NCI-H69 (cell line): Measurements from ENCODE around the gene RXFP4.
"Not testable (repeated sequence)": the region's sequence is repeated elsewhere in the genome, so short reads cannot be mapped to it uniquely, and the experiment has no call there.

ENCODE experiments used
- DNase-seq: peaks from one replicate; lab custom pipeline; 2025; lab: John Stamatoyannopoulos, UW

RXFP4 gene

GRCh38 chr1:155940993-155941844 lies at the start of gene RXFP4:
TSS of gene RXFP4 (plus strand) at chr1:155941638. CDS start at chr1:155941710, 72 bp downstream.
- DNase-seq = peak; percentile 66

GRCh38 chr1:155892796-155893195 lies 48.6 kb upstream of the RXFP4 start:
- DNase-seq = no peak

DNA sequence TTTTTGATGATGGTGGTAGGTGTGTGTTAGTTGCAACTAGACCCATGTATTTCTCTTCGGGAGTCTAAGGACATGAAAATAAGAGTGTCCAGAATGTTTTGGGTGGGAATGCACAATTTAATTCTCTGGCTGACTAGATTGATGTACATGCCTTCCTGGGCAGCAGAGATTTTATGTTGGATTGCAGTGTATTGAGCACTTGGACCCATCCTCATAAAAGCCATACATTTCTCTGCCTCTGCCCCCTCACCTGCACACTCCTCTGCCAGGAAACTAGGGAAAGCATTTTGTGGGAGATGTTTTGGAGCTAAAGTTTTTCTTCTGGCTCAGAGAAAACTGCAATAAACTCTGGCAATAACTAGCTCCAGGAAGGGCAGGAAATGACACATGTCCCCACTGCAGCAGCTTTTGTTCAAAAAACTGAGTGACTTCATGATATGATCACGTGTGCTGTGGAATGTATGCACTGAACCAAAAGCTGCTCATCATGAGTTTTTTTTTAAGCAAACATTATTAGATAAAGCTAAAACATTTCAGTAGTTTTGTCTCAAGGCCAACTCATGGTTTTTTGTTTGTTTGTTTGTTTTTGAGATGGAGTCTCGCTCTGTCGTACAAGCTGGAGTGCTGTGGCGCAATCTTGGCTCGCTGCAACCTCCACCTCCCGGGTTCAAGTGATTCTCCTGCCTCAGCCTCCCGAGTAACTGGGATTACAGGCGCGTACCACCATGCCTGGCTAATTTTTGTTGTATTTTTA lies 47.9 kb upstream of the RXFP4 start:
- DNase-seq = no peak

GRCh38 chr1:155895617-155896016 lies 45.8 kb upstream of the RXFP4 start:
- not testable (repeated sequence) for DNase-seq

- DNase-seq = not testable (repeated sequence)
These were observed 45.0 kb upstream of the RXFP4 start for GRCh38 chr1:155896476-155896875.

- DNase-seq = no peak
These were observed 43.7 kb upstream of the RXFP4 start for GRCh38 chr1:155897746-155898145.

DNA sequence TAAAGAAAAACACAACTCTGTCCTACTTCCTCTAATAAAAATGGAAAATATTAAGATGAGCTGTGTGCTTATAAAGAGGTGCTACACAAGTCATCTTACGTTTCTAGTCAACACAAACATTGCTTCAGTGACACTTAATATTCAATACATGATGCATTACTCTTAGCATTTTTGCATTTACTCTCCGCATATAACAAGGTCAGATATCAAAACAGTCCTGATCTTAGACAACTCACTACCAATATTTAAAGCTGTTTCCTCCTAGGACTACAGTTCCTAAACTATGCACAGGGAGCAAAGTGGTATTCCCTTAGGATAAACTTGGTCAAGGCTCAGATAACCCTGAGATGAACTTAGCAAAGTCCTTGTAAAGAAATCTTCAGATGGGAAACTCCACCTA lies 42.5 kb upstream of the RXFP4 start:
- DNase-seq = no peak

- no peak for DNase-seq
These were observed 41.8 kb upstream of the RXFP4 start for GRCh38 chr1:155899683-155900082.

DNA sequence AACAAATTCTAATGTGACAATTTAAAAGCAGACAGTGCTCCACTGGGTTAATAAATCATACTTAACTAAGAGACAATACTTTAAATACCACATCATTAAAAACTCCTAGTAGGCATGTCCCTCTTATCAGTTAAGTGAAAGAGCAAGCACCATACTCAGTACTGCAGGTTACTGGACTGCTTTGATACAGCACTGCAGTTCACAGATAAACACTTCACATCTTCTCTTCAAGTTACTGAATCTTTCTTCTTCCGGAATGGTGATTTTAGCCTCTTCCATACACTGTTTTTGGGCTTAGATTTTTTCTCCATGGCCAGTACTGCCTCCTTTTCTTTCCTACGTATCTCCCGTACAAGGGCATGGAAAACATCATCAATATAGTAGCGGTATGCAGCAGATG lies 41.3 kb upstream of the RXFP4 start:
- DNase-seq = no peak

GRCh38 chr1:155904261-155904660 lies 37.2 kb upstream of the RXFP4 start:
- no peak for DNase-seq

- no peak for DNase-seq
These were observed 31.5 kb upstream of the RXFP4 start for GRCh38 chr1:155909894-155910293.

DNA sequence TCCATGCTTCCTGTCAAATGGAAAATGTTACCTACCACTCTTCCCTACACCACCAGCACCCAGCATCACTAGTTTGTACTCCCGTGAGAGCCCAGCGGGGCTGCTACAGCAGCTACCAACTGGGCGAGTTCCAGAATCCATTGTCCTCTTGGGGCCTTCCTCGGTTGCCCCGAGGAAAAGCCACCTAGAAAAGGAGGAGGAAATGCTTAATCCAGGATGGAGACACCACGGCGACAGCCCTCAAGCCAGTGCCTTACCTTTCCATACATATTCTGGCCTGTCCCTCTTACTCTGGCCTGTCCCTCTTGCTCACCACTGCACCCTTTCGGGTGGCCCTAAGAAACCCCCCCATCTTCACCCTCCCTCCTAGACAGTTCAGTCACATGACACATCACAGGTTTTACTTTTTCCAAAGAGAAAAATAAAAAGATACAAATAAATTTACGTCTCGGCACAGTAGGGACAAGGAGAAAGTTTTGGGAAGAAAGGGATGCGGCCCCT lies 30.8 kb upstream of the RXFP4 start:
- peak; percentile 61 for DNase-seq

GRCh38 chr1:155911156-155912055 lies 30.0 kb upstream of the RXFP4 start, which contains the start of gene RIT1:
TSS of gene RIT1 (minus strand) at chr1:155911349. CDS start at chr1:155910761, 588 bp downstream.
- peak; percentile 90 for DNase-seq

- peak; percentile 45 for DNase-seq
These were observed 29.3 kb upstream of the RXFP4 start for GRCh38 chr1:155912056-155912536.

- DNase-seq = no peak
These were observed 27.3 kb upstream of the RXFP4 start for GRCh38 chr1:155913969-155914757.

- no peak for DNase-seq
These were observed 22.8 kb upstream of the RXFP4 start for GRCh38 chr1:155918660-155919059.

GRCh38 chr1:155919801-155920200 lies 21.6 kb upstream of the RXFP4 start:
- DNase-seq = no peak

GRCh38 chr1:155920717-155921116 lies 20.7 kb upstream of the RXFP4 start:
- no peak for DNase-seq

DNA sequence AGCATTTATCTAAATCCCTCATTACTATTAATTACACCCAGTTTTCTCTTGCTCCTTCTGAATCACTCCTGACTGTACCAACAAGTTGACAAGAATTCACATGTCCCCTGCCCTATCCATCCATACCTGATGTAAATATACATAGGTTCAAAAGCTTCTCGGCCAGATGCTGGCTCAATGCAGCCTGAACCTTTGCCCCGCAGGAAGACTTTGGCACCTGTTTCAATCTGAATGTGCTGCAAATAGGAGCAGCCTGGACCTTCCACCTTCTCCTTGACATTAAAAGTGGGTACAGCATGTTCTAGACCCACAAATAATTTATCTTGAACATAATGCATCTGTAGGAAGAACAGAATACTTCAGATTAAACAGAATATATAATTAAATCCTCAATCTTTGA lies 15.9 kb upstream of the RXFP4 start:
- DNase-seq = no peak

GRCh38 chr1:155929057-155929456 lies 12.4 kb upstream of the RXFP4 start:
- no peak for DNase-seq

DNA sequence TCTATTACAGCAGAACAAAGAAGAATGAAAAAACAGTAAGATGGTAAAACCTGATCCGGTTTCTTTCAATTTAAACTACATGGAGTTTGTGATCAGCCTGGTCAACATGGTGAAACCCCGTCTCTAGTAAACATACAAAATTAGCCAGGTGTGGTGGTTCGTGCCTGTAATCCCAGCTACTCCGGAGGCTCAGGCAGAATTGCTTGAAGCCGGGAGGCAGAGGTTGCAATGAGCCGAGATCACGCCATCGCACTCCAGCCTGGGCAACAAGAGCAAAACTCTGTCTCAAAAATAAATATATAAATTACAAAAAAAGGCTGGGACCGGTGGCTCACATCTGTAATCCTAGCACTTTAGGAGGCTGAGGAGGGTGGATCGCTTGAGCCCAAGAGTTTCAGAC lies 10.7 kb upstream of the RXFP4 start:
- not testable (repeated sequence) for DNase-seq
